ENCODE results near the gene SKA3. TPM values are rescaled to one million over a fixed set of nuclear protein-coding genes. Genes with fewer than 3 reads are reported as not detected.

Gene SKA3
- total and polyA plus RNA-seq, 2 donors from 2014 or later: 0.47 to 1.9 TPM

GRCh38 chr13:21116141-21116540 lies 60.2 kb downstream of the SKA3 start:
- no peaks in the 10 kb centered on the region for H3K36me3 ChIP-seq (ENCODE audit: control insufficient read depth in 2 of 3, insufficient read depth in 3 of 3, low read length in 3 of 3)
- no peak for TF ChIP-seq CTCF (IDR thresholded peaks at IDR 0.05; ENCODE audit: borderline replicate concordance, extremely low read depth, insufficient read depth)
- no peaks in the 10 kb centered on the region for H3K27me3 ChIP-seq (ENCODE audit: control insufficient read depth, insufficient read depth, low read length)
- H3K4me3 ChIP-seq (ENCODE audit: low read length in 3 of 3): no peak overlapping the region
- H3K4me1 ChIP-seq (ENCODE audit: control insufficient read depth in 2 of 3, insufficient read depth in 2 of 3, low read depth in 1 of 3, low read length in 3 of 3): no peaks in the 10 kb centered on the region
- no peak for FAIRE-seq
- H3K9ac ChIP-seq (ENCODE audit: low read length in 3 of 3): no peak overlapping the region
- intact Hi-C loops (cut with DNase I): loop anchor here (10.0 kb wide), 1 partner anchor 359 kb away; no protein-coding TSS in a partner anchor
- no peaks in the 10 kb centered on the region for H3K9me3 ChIP-seq (ENCODE audit: control insufficient read depth in 2 of 3, insufficient read depth in 1 of 3, low read length in 3 of 3)
- DNase-seq: no peak
- no peak overlapping the region for H3K27ac ChIP-seq (ENCODE audit: low read depth in 2 of 2, low read length in 2 of 2)

GRCh38 chr13:21115231-21115630 lies 61.1 kb downstream of the SKA3 start:
- Histone ChIP-seq H3K9ac (ENCODE audit: low read length in 3 of 3) (no peak overlapping the region), H3K27me3 (ENCODE audit: control insufficient read depth, insufficient read depth, low read length) (no peaks in the 10 kb centered on the region), H3K9me3 (ENCODE audit: control insufficient read depth in 2 of 3, insufficient read depth in 1 of 3, low read length in 3 of 3) (no peaks in the 10 kb centered on the region), H3K27ac (ENCODE audit: low read depth in 2 of 2, low read length in 2 of 2) (no peak overlapping the region), H3K4me3 (ENCODE audit: low read length in 3 of 3) (no peak overlapping the region), H3K36me3 (ENCODE audit: control insufficient read depth in 2 of 3, insufficient read depth in 3 of 3, low read length in 3 of 3) (no peaks in the 10 kb centered on the region), H3K4me1 (ENCODE audit: control insufficient read depth in 2 of 3, insufficient read depth in 2 of 3, low read depth in 1 of 3, low read length in 3 of 3) (no peaks in the 10 kb centered on the region)
- no peak for TF ChIP-seq CTCF (IDR thresholded peaks at IDR 0.05; ENCODE audit: borderline replicate concordance, extremely low read depth, insufficient read depth)
- FAIRE-seq: no peak
- DNase-seq: no peak
- intact Hi-C loops (cut with DNase I): loop anchor here (10.0 kb wide), 1 partner anchor 360 kb away; no protein-coding TSS in a partner anchor

GRCh38 chr13:21111546-21111945 lies 64.8 kb downstream of the SKA3 start:
- Histone ChIP-seq H3K27ac (ENCODE audit: low read depth in 2 of 2, low read length in 2 of 2) (no peak overlapping the region), H3K9me3 (ENCODE audit: control insufficient read depth in 2 of 3, insufficient read depth in 1 of 3, low read length in 3 of 3) (no peaks in the 10 kb centered on the region), H3K27me3 (ENCODE audit: control insufficient read depth, insufficient read depth, low read length) (no peaks in the 10 kb centered on the region), H3K4me1 (ENCODE audit: control insufficient read depth in 2 of 3, insufficient read depth in 2 of 3, low read depth in 1 of 3, low read length in 3 of 3) (no peaks in the 10 kb centered on the region), H3K9ac (ENCODE audit: low read length in 3 of 3) (no peak overlapping the region), H3K36me3 (ENCODE audit: control insufficient read depth in 2 of 3, insufficient read depth in 3 of 3, low read length in 3 of 3) (no peaks in the 10 kb centered on the region), H3K4me3 (ENCODE audit: low read length in 3 of 3) (no peak overlapping the region)
- no peak for FAIRE-seq
- no peak for DNase-seq
- intact Hi-C loops (cut with DNase I): loop anchor here (10.0 kb wide), 1 partner anchor 363 kb away; no protein-coding TSS in a partner anchor
- TF ChIP-seq CTCF (IDR thresholded peaks at IDR 0.05; ENCODE audit: borderline replicate concordance, extremely low read depth, insufficient read depth): no peak

DNA sequence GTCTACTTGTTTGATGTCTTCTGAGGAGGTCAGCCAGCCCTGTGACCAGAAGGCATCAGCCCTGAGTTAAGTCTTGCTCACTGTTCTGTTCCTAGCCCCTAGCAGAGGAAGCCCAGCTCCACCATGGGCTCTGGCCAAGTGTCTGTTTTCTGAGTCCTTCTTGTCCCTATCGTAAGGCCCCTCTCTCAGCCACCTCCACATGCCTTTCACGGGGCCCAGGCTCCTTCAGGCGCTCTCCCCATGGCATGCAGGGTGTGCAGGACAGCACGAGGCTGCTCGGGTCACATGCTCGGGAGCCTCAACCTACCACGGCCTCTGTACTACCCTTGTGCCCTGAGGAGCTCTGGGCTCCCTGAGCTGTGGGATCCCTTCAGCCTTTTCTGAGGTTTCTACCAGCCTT lies 67.2 kb downstream of the SKA3 start:
- no peak for FAIRE-seq

More for the DNA sequence above, 67.2 kb downstream of the SKA3 start:
- Histone ChIP-seq H3K9ac (ENCODE audit: low read length in 3 of 3) (no peak overlapping the region), H3K9me3 (ENCODE audit: control insufficient read depth in 2 of 3, insufficient read depth in 1 of 3, low read length in 3 of 3) (no peaks in the 10 kb centered on the region), H3K4me1 (ENCODE audit: control insufficient read depth in 2 of 3, insufficient read depth in 2 of 3, low read depth in 1 of 3, low read length in 3 of 3) (no peaks in the 10 kb centered on the region), H3K27me3 (ENCODE audit: control insufficient read depth, insufficient read depth, low read length) (no peaks in the 10 kb centered on the region), H3K4me3 (ENCODE audit: low read length in 3 of 3) (no peak overlapping the region), H3K27ac (ENCODE audit: low read depth in 2 of 2, low read length in 2 of 2) (no peak overlapping the region), H3K36me3 (ENCODE audit: control insufficient read depth in 2 of 3, insufficient read depth in 3 of 3, low read length in 3 of 3) (no peaks in the 10 kb centered on the region)
- TF ChIP-seq CTCF (IDR thresholded peaks at IDR 0.05; ENCODE audit: borderline replicate concordance, extremely low read depth, insufficient read depth): no peak
- intact Hi-C loops (cut with DNase I): no loop called here
- no peak for DNase-seq
